T-helper 17 cell (primary cell): ENCODE measurements around the gene STARD4. TPM values are rescaled to one million over a fixed set of nuclear protein-coding genes. Genes with fewer than 3 reads are reported as not detected.

Experiments used
- ATAC-seq: fragments of 150-1000 bp; cut with Tn5 transposase; 2 replicates; pipeline ENCODE4 v1.10.0; 2021; ENCODE audit warnings: mild to moderate bottlenecking, moderate library complexity
- DNase-seq, 3 donors: peaks; one replicate each; pipeline versions ENCODE4 v3.0.0 to v3.0.0-alpha.2; 2020 to 2021
- H3K9me3 ChIP-seq: one replicate; pipeline ENCODE4 v1.7.0; 2013; ENCODE audit warnings: low read length, mild to moderate bottlenecking; ENCODE audit not compliant: control insufficient read depth, poor library complexity, severe bottlenecking
- H3K27ac Mint-ChIP-seq: one replicate; pipeline ENCODE4 v1.8.0; 2022; ENCODE audit warnings: mild to moderate bottlenecking, moderate library complexity, mixed read lengths
- H3K27me3 Mint-ChIP-seq: one replicate; pipeline ENCODE4 v1.8.0; 2022; ENCODE audit warnings: mixed read lengths
- H3K36me3 Mint-ChIP-seq: one replicate; pipeline ENCODE4 v1.8.0; 2022; ENCODE audit warnings: low read depth, mixed read lengths
- H3K4me1 Mint-ChIP-seq: one replicate; pipeline ENCODE4 v1.8.0; 2022; ENCODE audit warnings: mild to moderate bottlenecking, mixed read lengths
- H3K4me3 Mint-ChIP-seq: one replicate; pipeline ENCODE4 v1.8.0; 2022; ENCODE audit warnings: mild to moderate bottlenecking, moderate library complexity, mixed read lengths
- total RNA-seq, 4 donors: library from RNA in 2 of 4; stranded (reverse) in 2 of 4; gene quantifications; one replicate each; pipeline ENCODE4 v1.2.3 and lab custom pipeline; 2022 to 2026

Gene STARD4
- total RNA-seq, 2 donors from 2014 or later, result 18.8 to 29.9 TPM

GRCh38 chr5:111548348-111548950 lies 36.1 kb upstream of the STARD4 start:
- ATAC-seq, result no peak
- no peak for DNase-seq
- no peaks in the 10 kb centered on the region for H3K9me3 ChIP-seq
- H3K27me3 Mint-ChIP-seq, result peaks cover 10% of the 10 kb centered on the region
- no peak overlapping the region for H3K4me3 Mint-ChIP-seq
- no peaks in the 10 kb centered on the region for H3K36me3 Mint-ChIP-seq
- no peak overlapping the region for H3K27ac Mint-ChIP-seq
- peaks cover 9% of the 10 kb centered on the region for H3K4me1 Mint-ChIP-seq

- Mint-ChIP-seq H3K27ac (no peak overlapping the region), H3K27me3 (peaks cover 16% of the 10 kb centered on the region), H3K36me3 (no peaks in the 10 kb centered on the region), H3K4me3 (no peak overlapping the region), H3K4me1 (no peaks in the 10 kb centered on the region)
- no peaks in the 10 kb centered on the region for H3K9me3 ChIP-seq
- DNase-seq (no peak), ATAC-seq (no peak)
Observed at GRCh38 chr5:111545031-111545430, 32.7 kb upstream of the STARD4 start.

- peaks cover 5% of the 10 kb centered on the region for H3K36me3 Mint-ChIP-seq
- ATAC-seq, result no peak
- DNase-seq, result no peak
- H3K4me1 Mint-ChIP-seq, result no peaks in the 10 kb centered on the region
- peaks cover 14% of the 10 kb centered on the region for H3K27me3 Mint-ChIP-seq
- no peaks in the 10 kb centered on the region for H3K9me3 ChIP-seq
- H3K27ac Mint-ChIP-seq, result no peak overlapping the region
- H3K4me3 Mint-ChIP-seq, result no peak overlapping the region
Observed at GRCh38 chr5:111537141-111538024, 25.0 kb upstream of the STARD4 start.

GRCh38 chr5:111535879-111536549 lies 23.7 kb upstream of the STARD4 start:
- H3K4me1 Mint-ChIP-seq, result no peaks in the 10 kb centered on the region
- no peaks in the 10 kb centered on the region for H3K9me3 ChIP-seq
- peaks cover 14% of the 10 kb centered on the region for H3K27me3 Mint-ChIP-seq
- H3K27ac Mint-ChIP-seq, result no peak overlapping the region
- H3K36me3 Mint-ChIP-seq, result peaks cover 5% of the 10 kb centered on the region
- ATAC-seq, result no peak
- DNase-seq, result no peak
- H3K4me3 Mint-ChIP-seq, result no peak overlapping the region

GRCh38 chr5:111532886-111533582 lies 20.7 kb upstream of the STARD4 start:
- H3K9me3 ChIP-seq, result no peaks in the 10 kb centered on the region
- Mint-ChIP-seq H3K27ac (no peak overlapping the region), H3K27me3 (peaks cover 8% of the 10 kb centered on the region), H3K4me1 (peaks cover 8% of the 10 kb centered on the region), H3K4me3 (no peak overlapping the region), H3K36me3 (no peaks in the 10 kb centered on the region)
- DNase-seq (no peak), ATAC-seq (no peak)

GRCh38 chr5:111530298-111530740 lies 18.0 kb upstream of the STARD4 start:
- Mint-ChIP-seq H3K27ac (peak overlapping the region; percentile 92), H3K36me3 (no peaks in the 10 kb centered on the region), H3K27me3 (no peaks in the 10 kb centered on the region), H3K4me3 (peak overlapping the region; percentile 71), H3K4me1 (peaks cover 8% of the 10 kb centered on the region)
- ATAC-seq, result peak; percentile 100
- no peaks in the 10 kb centered on the region for H3K9me3 ChIP-seq
- DNase-seq, result peak; percentile 65 to 81 (median 71)

- Mint-ChIP-seq H3K27me3 (no peaks in the 10 kb centered on the region), H3K4me3 (no peak overlapping the region), H3K36me3 (no peaks in the 10 kb centered on the region), H3K4me1 (peaks cover 8% of the 10 kb centered on the region), H3K27ac (no peak overlapping the region)
- ATAC-seq (no peak), DNase-seq (no peak)
- no peaks in the 10 kb centered on the region for H3K9me3 ChIP-seq
Observed at GRCh38 chr5:111528056-111528455, 15.7 kb upstream of the STARD4 start.

GRCh38 chr5:111520908-111521307 lies 8.6 kb upstream of the STARD4 start:
- ATAC-seq, result no peak
- no peaks in the 10 kb centered on the region for H3K9me3 ChIP-seq
- H3K4me1 Mint-ChIP-seq, result no peaks in the 10 kb centered on the region
- H3K27ac Mint-ChIP-seq, result no peak overlapping the region
- peaks cover 6% of the 10 kb centered on the region for H3K27me3 Mint-ChIP-seq
- no peak overlapping the region for H3K4me3 Mint-ChIP-seq
- DNase-seq, result no peak
- no peaks in the 10 kb centered on the region for H3K36me3 Mint-ChIP-seq

GRCh38 chr5:111518777-111519176 lies 6.4 kb upstream of the STARD4 start:
- DNase-seq (no peak), ATAC-seq (no peak)
- H3K4me1 Mint-ChIP-seq, result peaks cover 2% of the 10 kb centered on the region
- H3K4me3 Mint-ChIP-seq, result no peak overlapping the region
- H3K27me3 Mint-ChIP-seq, result peaks cover 6% of the 10 kb centered on the region
- H3K9me3 ChIP-seq, result no peaks in the 10 kb centered on the region
- no peak overlapping the region for H3K27ac Mint-ChIP-seq
- H3K36me3 Mint-ChIP-seq, result no peaks in the 10 kb centered on the region

GRCh38 chr5:111517853-111518501 lies 5.6 kb upstream of the STARD4 start:
- Mint-ChIP-seq H3K4me3 (no peak overlapping the region), H3K27me3 (peaks cover 6% of the 10 kb centered on the region), H3K36me3 (no peaks in the 10 kb centered on the region), H3K4me1 (peaks cover 2% of the 10 kb centered on the region), H3K27ac (peak overlapping the region; percentile 72)
- H3K9me3 ChIP-seq, result no peaks in the 10 kb centered on the region
- ATAC-seq, result peak; percentile 55
- no peak for DNase-seq

- no peak for DNase-seq
- no peak overlapping the region for H3K27ac Mint-ChIP-seq
- H3K4me3 Mint-ChIP-seq, result peak overlapping the region; percentile 9
- H3K4me1 Mint-ChIP-seq, result peaks cover 16% of the 10 kb centered on the region
- no peak for ATAC-seq
- H3K27me3 Mint-ChIP-seq, result no peaks in the 10 kb centered on the region
- no peaks in the 10 kb centered on the region for H3K9me3 ChIP-seq
- H3K36me3 Mint-ChIP-seq, result peaks cover 5% of the 10 kb centered on the region
Observed at GRCh38 chr5:111514087-111514486, 1.8 kb upstream of the STARD4 start.

- H3K36me3 Mint-ChIP-seq, result peaks cover 5% of the 10 kb centered on the region
- H3K4me3 Mint-ChIP-seq, result peak overlapping the region; percentile 99
- no peaks in the 10 kb centered on the region for H3K27me3 Mint-ChIP-seq
- DNase-seq (no peak), ATAC-seq (no peak)
- H3K9me3 ChIP-seq, result no peaks in the 10 kb centered on the region
- peak overlapping the region; percentile 96 for H3K27ac Mint-ChIP-seq
- H3K4me1 Mint-ChIP-seq, result peaks cover 19% of the 10 kb centered on the region
Observed at GRCh38 chr5:111513131-111513520, 791 bp upstream of the STARD4 start.
